HG03558 (cell line): ENCODE data around the gene ZNF630.
"Not testable (repeated sequence)": the region's sequence is repeated elsewhere in the genome, so short reads cannot be mapped to it uniquely, and the experiment has no call there.

Experiments
- ATAC-seq: cut with Tn5 transposase; IDR thresholded peaks from one replicate; pipeline ENCODE4 v1.9.1; 2021; ENCODE audit warnings: moderate number of reproducible peaks; ENCODE audit not compliant: unreplicated experiment; ENCODE audit errors: extremely low read depth

Gene ZNF630

DNA sequence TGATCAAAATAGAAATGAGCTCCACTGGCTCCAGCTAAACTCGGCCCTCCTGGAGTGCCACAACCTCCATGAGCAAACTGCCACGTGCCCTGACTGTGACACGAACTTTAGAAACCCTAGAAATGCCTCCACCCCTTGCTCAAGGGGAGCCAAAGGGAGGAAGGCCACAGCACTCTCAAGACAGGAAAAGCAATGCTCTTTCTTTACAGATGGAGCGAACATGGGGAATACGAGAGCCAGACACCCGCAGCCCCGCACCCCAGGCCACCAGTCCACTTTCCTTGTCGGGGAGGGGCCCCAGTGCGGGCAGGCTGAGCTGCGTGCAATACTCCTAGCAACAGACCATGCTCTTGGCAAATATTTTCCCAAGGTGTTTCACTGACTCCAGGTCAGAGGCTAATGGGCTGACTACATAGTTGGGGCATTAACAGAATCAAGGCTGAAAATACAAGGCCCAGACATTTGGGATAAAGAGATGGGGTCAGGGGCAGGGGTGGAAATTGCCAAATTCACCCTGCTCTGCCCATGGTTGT lies 40.7 kb downstream of the ZNF630 start:
- not testable (repeated sequence) for ATAC-seq

DNA sequence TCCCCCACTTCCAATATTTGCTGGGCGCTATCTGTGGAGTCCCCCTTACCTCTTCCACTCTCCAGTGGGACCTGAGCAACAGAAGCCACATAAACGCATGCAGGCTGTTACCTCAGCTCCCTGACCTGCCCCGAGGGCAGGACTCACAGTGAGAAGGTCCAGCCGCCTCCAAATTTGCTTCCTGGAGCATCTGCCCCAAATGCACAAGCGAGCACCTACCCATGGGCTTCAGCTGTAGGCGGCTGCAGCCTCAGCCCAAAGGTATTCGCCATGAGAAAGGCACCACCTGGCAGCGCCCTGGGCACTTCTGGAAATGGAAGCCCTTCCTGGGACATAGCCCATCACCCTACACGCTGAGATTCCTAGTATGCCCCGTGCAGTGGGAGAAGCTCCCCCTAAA lies 41.2 kb downstream of the ZNF630 start:
- ATAC-seq = no peak

DNA sequence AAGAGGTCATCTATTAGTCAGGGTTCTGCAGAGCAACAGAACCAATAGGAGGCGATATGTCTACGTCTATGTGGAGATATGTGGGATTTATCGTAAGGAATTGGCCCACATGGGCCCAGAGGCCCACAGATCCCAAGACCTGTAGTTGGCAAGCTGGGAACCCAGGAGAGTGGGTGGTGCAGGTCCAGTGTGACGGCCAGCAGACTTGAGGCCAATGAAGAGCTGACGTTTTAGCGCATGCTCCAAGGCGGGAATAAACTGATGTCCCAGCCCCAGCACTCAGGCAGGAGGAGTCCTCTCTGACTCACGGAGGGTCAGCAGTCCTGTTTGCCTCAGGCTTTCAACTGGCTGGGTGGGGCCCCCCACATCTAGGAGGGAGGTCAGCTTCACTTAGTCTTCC lies 43.3 kb downstream of the ZNF630 start:
- no peak for ATAC-seq

DNA sequence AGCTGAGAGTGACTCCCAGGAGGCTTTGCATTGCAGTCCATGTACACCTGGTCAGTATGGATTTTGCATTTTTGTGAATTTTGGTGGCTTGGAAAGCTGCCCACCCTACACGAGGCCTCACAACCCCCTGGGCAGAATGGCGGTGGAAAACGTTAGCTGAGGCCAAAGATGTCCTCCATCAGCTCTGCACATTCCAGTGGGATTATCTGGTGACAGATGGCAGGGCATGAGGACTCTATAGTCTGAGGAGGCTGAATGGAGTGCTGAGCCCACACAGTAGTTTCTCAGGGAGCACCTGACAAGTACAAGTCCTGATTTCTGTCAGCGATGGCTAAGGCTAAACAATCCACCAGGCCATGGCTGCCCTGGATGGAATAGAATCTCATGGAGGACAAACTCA lies 43.9 kb downstream of the ZNF630 start:
- not testable (repeated sequence) for ATAC-seq

DNA sequence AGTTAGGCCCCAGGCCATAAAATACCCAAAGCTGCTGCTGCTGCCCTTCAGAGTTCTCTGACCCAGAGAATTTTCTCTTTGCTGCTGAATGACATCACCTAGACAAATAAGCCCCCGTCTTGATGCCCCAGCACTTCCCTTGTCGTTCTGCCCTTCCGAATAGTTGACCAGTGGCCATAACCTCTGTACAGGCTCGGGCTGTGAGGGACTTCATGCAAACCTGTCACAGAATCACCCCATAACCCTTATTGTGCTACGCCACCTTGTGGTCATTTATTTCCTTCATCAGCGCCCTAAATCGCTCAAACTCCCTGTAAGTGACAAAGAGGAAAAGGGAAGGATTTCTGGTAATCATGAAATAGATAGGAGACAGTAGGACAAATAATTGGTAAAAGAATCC lies 45.9 kb downstream of the ZNF630 start:
- ATAC-seq = no peak

DNA sequence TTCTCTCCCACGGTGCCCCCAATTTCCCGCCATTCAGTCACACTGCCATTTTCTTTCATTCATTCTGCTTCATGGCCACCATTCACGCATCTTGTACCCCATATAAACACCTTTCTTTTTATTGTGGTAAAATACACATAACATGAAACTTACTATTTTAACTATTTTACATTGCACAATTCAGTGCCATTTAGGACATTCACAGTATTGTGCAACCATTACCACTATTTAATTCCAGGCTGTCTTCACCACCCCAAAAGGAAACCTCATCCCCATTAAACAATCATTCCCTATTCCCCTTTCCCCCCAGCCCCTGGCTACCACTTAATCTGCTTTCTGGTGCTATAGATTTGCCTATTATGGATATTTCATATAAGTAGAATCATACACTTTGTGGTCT lies 48.7 kb downstream of the ZNF630 start:
- ATAC-seq = no peak

DNA sequence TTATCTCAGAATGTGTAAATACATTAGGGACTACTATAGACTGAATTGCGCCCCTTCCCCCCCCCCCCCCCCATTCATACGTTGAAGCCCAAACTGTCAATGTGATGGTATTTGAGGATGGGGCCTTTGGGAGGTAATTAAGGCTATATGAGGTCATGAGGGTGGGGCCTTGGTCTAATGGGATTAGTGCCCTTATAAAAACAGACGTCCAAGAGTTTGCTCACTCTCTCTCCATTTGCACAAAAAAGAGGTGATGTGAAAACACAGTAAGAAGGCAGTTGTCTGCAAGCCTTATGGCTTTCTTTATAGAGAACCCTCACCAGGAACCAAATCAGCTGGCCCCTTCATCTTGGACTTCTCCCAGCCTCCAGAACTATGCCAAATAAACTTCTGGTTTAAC lies 49.3 kb downstream of the ZNF630 start:
- no peak for ATAC-seq

DNA sequence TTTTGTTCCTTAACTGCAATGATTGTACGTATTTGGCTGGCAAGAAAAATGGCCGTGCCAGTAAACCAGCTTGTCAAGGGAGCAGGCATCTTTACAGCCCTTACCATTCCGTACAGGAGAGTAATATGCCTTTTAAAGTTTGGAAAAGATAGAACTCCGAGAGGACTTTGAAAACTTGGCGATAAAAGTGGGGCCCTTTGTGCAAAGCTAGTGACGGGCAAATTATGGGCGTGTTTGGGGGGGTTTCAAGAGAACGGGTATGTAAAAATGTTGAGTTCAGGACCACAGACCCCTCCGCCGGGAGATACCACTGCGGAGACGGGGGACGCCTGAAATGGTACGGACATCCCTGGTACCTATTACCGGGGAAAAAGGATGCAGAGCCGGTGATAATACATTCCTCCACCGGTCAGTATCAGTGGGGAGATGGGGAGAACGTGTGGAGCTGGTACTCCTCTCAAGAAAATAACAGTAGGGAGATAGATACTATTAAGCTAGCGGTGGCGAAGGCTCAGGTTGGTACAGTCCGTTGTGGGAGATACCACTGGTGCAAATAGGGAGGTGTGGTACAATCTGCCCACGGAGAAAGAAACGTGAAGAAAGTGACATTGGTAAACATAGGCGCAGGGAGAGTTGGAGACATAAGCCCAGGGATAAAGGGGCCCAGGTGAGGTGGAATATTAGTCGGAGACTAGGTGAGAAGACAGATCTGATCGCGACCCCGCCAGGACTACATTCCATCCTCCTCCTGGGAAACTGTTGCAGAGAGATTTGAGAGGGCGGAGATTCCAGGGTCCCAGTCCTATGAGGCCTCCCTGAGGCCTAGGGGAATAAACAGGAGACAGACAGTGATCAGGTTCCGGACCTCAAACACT lies 50.2 kb downstream of the ZNF630 start:
- no peak for ATAC-seq

DNA sequence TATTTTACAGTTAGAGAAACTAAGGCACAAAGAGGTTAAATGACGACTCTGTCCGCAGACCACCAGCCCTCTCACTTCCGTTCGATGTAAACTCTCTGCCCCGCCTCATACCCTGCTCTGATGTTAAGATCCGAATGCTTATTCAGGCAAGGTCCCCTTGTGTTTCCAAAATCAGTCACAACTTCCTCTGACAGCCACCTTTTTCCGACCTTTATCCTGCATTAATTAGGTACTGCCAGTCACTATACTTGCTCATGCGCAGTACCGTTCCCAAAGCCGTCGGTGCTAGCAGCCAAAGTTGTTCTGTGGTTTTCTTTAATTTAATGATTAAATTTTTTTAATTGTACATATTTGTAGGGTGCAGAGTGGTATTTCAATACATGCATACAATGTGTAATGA lies 51.0 kb downstream of the ZNF630 start:
- ATAC-seq = not testable (repeated sequence)

DNA sequence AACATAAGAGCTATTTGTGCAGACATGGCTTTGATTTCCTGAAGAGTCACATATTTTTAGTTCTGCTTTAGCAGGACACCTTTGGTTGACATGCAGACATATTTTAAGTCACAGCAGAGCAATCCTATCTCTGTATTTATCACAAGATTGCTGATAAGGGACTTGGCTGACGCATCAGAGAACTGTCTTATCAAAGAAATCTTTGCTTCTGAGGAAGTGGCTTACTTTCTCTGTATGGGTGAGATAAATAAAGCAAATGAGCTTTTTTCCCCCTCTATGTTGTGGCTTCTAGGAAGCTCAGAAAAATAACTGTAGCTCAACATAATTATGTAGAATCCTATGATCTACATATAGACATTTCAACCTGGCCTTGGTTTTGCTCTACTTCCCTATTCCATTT lies 51.5 kb downstream of the ZNF630 start:
- not testable (repeated sequence) for ATAC-seq

DNA sequence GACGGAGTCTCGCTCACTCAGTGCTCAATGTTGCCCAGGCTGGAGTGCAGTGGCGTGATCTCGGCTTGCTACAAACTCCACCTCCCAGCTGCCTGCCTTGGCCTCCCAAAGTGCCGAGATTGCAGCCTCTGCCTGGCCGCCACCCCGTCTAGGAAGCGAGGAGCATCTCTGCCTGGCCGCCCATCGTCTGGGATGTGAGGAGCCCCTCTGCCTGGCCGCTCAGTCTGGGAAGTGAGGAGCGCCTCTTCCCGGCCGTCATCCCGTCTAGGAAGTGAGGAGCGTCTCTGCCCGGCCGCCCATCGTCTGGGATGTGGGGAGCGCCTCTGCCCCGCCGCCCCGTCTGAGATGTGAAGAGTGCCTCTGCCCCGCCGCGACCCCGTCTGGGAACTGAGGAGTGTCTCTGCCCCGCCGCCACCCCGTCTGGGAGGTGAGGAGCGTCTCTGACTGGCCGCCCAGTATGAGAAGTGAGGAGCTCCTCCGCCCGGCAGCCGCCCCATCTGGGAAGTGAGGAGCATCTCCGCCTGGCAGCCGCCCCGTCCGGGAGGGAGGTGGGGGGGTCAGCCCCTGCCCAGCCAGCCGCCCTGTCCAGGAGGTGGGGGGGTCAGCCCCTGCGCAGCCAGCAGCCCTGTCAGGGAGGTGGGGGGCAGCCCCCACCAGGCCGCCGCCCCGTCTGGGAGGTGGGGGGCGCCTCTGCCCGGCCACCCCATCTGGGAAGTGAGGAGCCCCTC lies 54.7 kb downstream of the ZNF630 start:
- ATAC-seq = not testable (repeated sequence)

DNA sequence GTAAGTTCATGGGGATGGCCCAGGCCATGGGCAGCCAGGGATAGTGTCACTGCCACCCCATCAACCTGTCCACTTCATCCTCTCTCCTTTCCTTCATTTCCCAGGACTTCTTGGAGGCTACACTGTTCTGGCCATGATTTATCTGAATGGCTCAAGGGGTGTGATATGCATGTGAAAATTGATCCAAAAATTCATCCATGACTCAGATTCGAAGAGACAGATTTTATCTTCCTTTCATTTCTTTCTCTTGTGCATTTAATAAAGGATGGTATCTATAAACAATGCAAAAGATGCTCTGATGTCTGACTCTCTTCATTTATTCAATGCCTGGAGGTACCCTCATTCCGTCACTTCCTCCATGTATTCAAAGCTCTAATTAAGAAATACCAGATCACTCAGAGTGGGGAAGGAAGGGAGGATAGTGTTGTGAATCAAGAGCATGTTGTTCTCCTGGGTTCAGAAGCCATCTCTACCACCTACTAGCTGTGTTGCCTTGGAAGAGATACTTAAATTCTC lies 61.9 kb downstream of the ZNF630 start:
- not testable (repeated sequence) for ATAC-seq
